K562 (cell line): Measurements from ENCODE around the gene SMIM3. TPM values are rescaled to one million over a fixed set of nuclear protein-coding genes. Genes with fewer than 3 reads are reported as not detected.

ENCODE experiments used
- ARID1B ChIP-seq: fragments of 450-650 bp; IDR thresholded peaks from 2 replicates; pipeline ENCODE4 v1.6.1; 2016; ENCODE audit warnings: antibody characterized with exemption, mild to moderate bottlenecking, inconsistent platforms
- CCAR2 ChIP-seq: fragments of 200-400 bp; formaldehyde crosslinking; IDR thresholded peaks from 2 replicates; pipeline ENCODE4 v1.6.1; 2017; ENCODE audit warnings: mild to moderate bottlenecking, low read depth, low read length
- CTBP1 ChIP-seq: fragments of 450-650 bp; IDR thresholded peaks from 2 replicates; pipeline ENCODE4 v1.6.1; 2016; ENCODE audit warnings: borderline replicate concordance
- FOSL1 ChIP-seq: fragments of 200-800 bp; sonication (Bioruptor generic); conservative IDR thresholded peaks from 2 replicates; pipeline ENCODE4 v1.6.1; 2016; ENCODE audit warnings: missing genetic modification characterization, missing compliant biosample characterization
- FOXM1 ChIP-seq, 2 experiments: fragments of 450-650 bp in 1 of 2; sonication (generic) in 1 of 2; formaldehyde crosslinking in 1 of 2; IDR thresholded peaks; 2 replicates each; pipeline versions ENCODE4 v1.6.1 to v1.9.0; 2017 to 2022; ENCODE audit warnings: low read depth in 2 of 2, mild to moderate bottlenecking in 2 of 2, missing genetic modification reagents in 1 of 2, moderate library complexity in 1 of 2
- GABPA ChIP-seq: fragments of 200-800 bp; sonication (Bioruptor generic); conservative IDR thresholded peaks from 2 replicates; pipeline ENCODE4 v1.6.1; 2016; ENCODE audit warnings: low read depth, missing genetic modification characterization, missing compliant biosample characterization
- HMG20A ChIP-seq: fragments of 450-650 bp; formaldehyde crosslinking; conservative IDR thresholded peaks from 2 replicates; pipeline ENCODE4 v1.4.0; 2020; ENCODE audit warnings: mild to moderate bottlenecking, mixed read lengths
- JUN ChIP-seq, 2 experiments: sonication (generic) in 1 of 2; formaldehyde crosslinking in 1 of 2; IDR thresholded peaks; 2 replicates each; pipeline versions ENCODE4 v1.6.1 to v1.8.0; 2012 to 2022; ENCODE audit warnings: borderline replicate concordance in 2 of 2, mild to moderate bottlenecking in 2 of 2, improper control_type of control experiment in 1 of 2, low read depth in 1 of 2, low read length in 1 of 2, missing genetic modification reagents in 1 of 2
- MAZ ChIP-seq, 2 experiments: fragments of 450-650 bp in 1 of 2; sonication (generic) in 1 of 2; formaldehyde crosslinking; IDR thresholded peaks in 1 of 2; conservative IDR thresholded peaks in 1 of 2; 2 replicates each; pipeline versions ENCODE4 v1.4.0 to v1.5.0; 2020; ENCODE audit warnings: mild to moderate bottlenecking in 1 of 2, missing genetic modification reagents in 1 of 2
- RAD21 ChIP-seq, 2 experiments: fragments of 250-450 bp in 1 of 2; fragments of 450-650 bp in 1 of 2; sonication (Bioruptor Pico) in 1 of 2; formaldehyde crosslinking in 1 of 2; IDR thresholded peaks in 1 of 2; conservative IDR thresholded peaks in 1 of 2; 2 replicates each; pipeline versions ENCODE4 v1.4.0 to v1.8.0; 2020 to 2022; ENCODE audit warnings: mild to moderate bottlenecking in 2 of 2, moderate library complexity in 1 of 2
- TEAD1 ChIP-seq, 2 experiments: fragments of 450-650 bp in 1 of 2; sonication (generic) in 1 of 2; formaldehyde crosslinking; IDR thresholded peaks; 2 replicates each; pipeline versions ENCODE4 v1.4.0 to v1.8.0; 2020 to 2022; ENCODE audit warnings: mild to moderate bottlenecking in 2 of 2, missing genetic modification reagents in 1 of 2
- ZBTB40 ChIP-seq, 2 experiments: fragments of 450-650 bp in 1 of 2; sonication (generic) in 1 of 2; formaldehyde crosslinking in 1 of 2; IDR thresholded peaks; 2 replicates each; pipeline versions ENCODE4 v1.7.1 to v1.9.0; 2016 to 2022; ENCODE audit warnings: inconsistent platforms in 1 of 2, mild to moderate bottlenecking in 1 of 2, missing genetic modification reagents in 1 of 2
- ZEB2 ChIP-seq: fragments of 450-650 bp; IDR thresholded peaks from 2 replicates; pipeline ENCODE4 v1.6.1; 2016
- ZNF280A ChIP-seq: fragments of 450-650 bp; IDR thresholded peaks from 2 replicates; pipeline ENCODE4 v1.6.1; 2018; ENCODE audit warnings: mild to moderate bottlenecking, low read depth; ENCODE audit not compliant: partially characterized antibody
- ZNF445 ChIP-seq: fragments of 250-450 bp; sonication (Bioruptor Pico); IDR thresholded peaks from 2 replicates; pipeline ENCODE4 v1.4.0; 2020; ENCODE audit warnings: low read depth, mild to moderate bottlenecking, moderate library complexity
- polyA plus RNA-seq, 8 experiments: library from polyadenylated mRNA; depleted of rRNA in 4 of 8; stranded (reverse) in 5 of 8; unstranded in 3 of 8; fragments of >200 nt; fragmentation: Nextera tagmentation in 2 of 8; fragmentation: Illumina TruSeq in 1 of 8; extraction: Ambion mirVana in 2 of 8; extraction: Trizol in 1 of 8; gene quantifications; 2 replicates each; pipeline versions ENCODE4 v1.2.1 to v1.2.3, GENCODE V29; 2011 to 2014; ENCODE audit warnings: inconsistent platforms in 1 of 8, missing spikeins in 1 of 8
- total RNA-seq, 7 experiments: library from RNA; depleted of rRNA in 6 of 7; stranded (reverse); fragments of >200 nt in 6 of 7; fragmentation: Illumina TruSeq in 2 of 7; extraction: Trizol in 2 of 7; gene quantifications; 2 replicates each; pipeline versions ENCODE4 v1.2.1 to v1.2.3, GENCODE V29; 2011 to 2021; ENCODE audit warnings: low replicate concordance in 1 of 7

Gene SMIM3
- total and polyA plus RNA-seq, 9 of the 15 experiments (the other 6 are each of a cell fraction or from before 2014, with no cell fraction given), result 4.1 to 27.7 (median 13.6) TPM

- TF ChIP-seq ZBTB40 (IDR thresholded peaks at IDR 0.05) (no peak), ZBTB40 (CRISPR knock-in tag; IDR thresholded peaks at IDR 0.05) (no peak), JUN (IDR thresholded peaks at IDR 0.05; ENCODE audit: borderline replicate concordance, low read depth, low read length) (peak; percentile 58; the same call in 1 of the 2 replicates), JUN (CRISPR knock-in tag; IDR thresholded peaks at IDR 0.05; ENCODE audit: borderline replicate concordance) (no peak), MAZ (CRISPR knock-in tag; conservative IDR thresholded peaks at IDR 0.05 in 1 of 2, IDR thresholded peaks at IDR 0.05 in 1 of 2) (peak in 1 of 2 experiments; percentile 60; a peak in 2 of 4 replicates), ZNF445 (CRISPR knock-in tag) (no peak), FOXM1 (IDR thresholded peaks at IDR 0.05; ENCODE audit: low read depth) (0 out of 2 replicates have a peak, but pooled peaks have one; percentile 16), FOXM1 (CRISPR knock-in tag; IDR thresholded peaks at IDR 0.05; ENCODE audit: low read depth) (no peak), ARID1B (peak; percentile 87), CCAR2 (no peak), ZNF280A (no peak), TEAD1 (CRISPR knock-in tag; IDR thresholded peaks at IDR 0.05) (peak in 1 of 2 experiments; percentile 64; a peak in 1 of 4 replicates), HMG20A (0 out of 2 replicates have a peak, but pooled peaks have one; percentile 13), ZEB2 (peak; percentile 54; the same call in 1 of the 2 replicates), FOSL1 (peak; percentile 92), GABPA (0 out of 2 replicates have a peak, but pooled peaks have one; percentile 2), RAD21 (CRISPR knock-in tag; conservative IDR thresholded peaks at IDR 0.05 in 1 of 2, IDR thresholded peaks at IDR 0.05 in 1 of 2) (peak; percentile 17 to 20; a peak in 2 of 4 replicates), CTBP1 (peak; percentile 69; the same call in 1 of the 2 replicates)
Observed at GRCh38 chr5:150774145-150774544, 4.4 kb upstream of the SMIM3 start (continued).
